ENCODE results near the gene ZDHHC22. TPM values are rescaled to one million over a fixed set of nuclear protein-coding genes. Genes with fewer than 3 reads are reported as not detected.

ZDHHC22 gene
- total RNA-seq, 1 experiment from 2014 or later = 11.3 TPM

DNA sequence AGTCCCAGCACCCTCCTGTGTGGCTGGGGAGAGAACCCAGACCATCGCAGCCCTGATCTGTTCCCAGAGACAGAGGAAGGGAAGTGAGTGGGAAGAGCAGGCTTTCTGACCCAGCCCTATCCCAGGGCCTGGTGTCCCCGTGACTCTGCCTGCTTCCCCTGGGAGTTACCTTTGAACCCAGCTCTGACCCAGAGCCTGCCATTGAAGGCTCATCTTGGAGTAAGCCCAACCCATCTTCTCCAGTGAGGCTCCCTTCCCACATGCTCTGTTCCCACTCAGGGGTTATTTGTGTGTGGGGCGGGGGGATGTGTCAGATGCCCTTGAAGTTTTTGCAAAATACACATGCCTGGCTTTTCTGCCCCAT, 46.0 kb upstream of the ZDHHC22 start:
- no peak overlapping the region; the same call in 1 of the 2 replicates for H3K14ac ChIP-seq (ENCODE audit: insufficient read depth, low read length)
- no peak overlapping the region for H2BK20ac ChIP-seq (ENCODE audit: low read depth, low read length, poor library complexity, severe bottlenecking)
- no peak overlapping the region for H3K27ac Mint-ChIP-seq
- H3K27ac ChIP-seq (ENCODE audit: insufficient read length, low read depth, low read length) = no peak overlapping the region
- WGBS (ENCODE audit: extremely low coverage, insufficient read length, low lambda C conversion rate) = no CpG with 5 or more reads among the region's 3 CpGs
- no peak overlapping the region for H2BK12ac ChIP-seq (ENCODE audit: insufficient read length, low read depth, low read length)
- H4K91ac ChIP-seq (ENCODE audit: insufficient read length, low read depth, low read length) = no peak overlapping the region
- TF ChIP-seq, protein P1, sequence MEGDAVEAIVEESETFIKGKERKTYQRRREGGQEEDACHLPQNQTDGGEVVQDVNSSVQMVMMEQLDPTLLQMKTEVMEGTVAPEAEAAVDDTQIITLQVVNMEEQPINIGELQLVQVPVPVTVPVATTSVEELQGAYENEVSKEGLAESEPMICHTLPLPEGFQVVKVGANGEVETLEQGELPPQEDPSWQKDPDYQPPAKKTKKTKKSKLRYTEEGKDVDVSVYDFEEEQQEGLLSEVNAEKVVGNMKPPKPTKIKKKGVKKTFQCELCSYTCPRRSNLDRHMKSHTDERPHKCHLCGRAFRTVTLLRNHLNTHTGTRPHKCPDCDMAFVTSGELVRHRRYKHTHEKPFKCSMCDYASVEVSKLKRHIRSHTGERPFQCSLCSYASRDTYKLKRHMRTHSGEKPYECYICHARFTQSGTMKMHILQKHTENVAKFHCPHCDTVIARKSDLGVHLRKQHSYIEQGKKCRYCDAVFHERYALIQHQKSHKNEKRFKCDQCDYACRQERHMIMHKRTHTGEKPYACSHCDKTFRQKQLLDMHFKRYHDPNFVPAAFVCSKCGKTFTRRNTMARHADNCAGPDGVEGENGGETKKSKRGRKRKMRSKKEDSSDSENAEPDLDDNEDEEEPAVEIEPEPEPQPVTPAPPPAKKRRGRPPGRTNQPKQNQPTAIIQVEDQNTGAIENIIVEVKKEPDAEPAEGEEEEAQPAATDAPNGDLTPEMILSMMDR (conservative IDR thresholded peaks at IDR 0.05) = no peak
- H3K23me2 ChIP-seq (ENCODE audit: insufficient read length, low read depth, low read length, poor library complexity, severe bottlenecking) = no peaks in the 10 kb centered on the region
- H3K4ac ChIP-seq (ENCODE audit: low read depth, low read length) = no peak overlapping the region
- H3K18ac ChIP-seq (ENCODE audit: insufficient read length, low read depth, low read length) = no peak overlapping the region
- DNase-seq = no peak
- H3K36me3 Mint-ChIP-seq (ENCODE audit: insufficient read depth in 1 of 3, low read depth in 3 of 3) = no peaks in the 10 kb centered on the region; a peak in 1 of 7 replicates
- no peak overlapping the region for H2BK15ac ChIP-seq (ENCODE audit: low read depth, low read length)
- no peak overlapping the region for H3K4me2 ChIP-seq (ENCODE audit: insufficient read depth, insufficient read length, low read length)
- H2BK5ac ChIP-seq (ENCODE audit: insufficient read length, low read length) = no peak overlapping the region
- no peak overlapping the region for H3K4me3 Mint-ChIP-seq
- H3K56ac ChIP-seq (ENCODE audit: insufficient read length, low read depth, low read length) = no peak overlapping the region
- H3K27me3 Mint-ChIP-seq (ENCODE audit: low read depth) = peaks cover 6% of the 10 kb centered on the region
- no peak overlapping the region for H2AK5ac ChIP-seq (ENCODE audit: insufficient read length, low read length)
- peaks cover 14 to 19% of the 10 kb centered on the region in 2 experiments for H3K4me1 Mint-ChIP-seq
- H3K9ac ChIP-seq (ENCODE audit: extremely low read depth, insufficient read length, low read length) = no peak overlapping the region
- no peaks in the 10 kb centered on the region for H3K27me3 ChIP-seq (ENCODE audit: insufficient read depth, low read length)
- no peak overlapping the region for H2AFZ ChIP-seq (ENCODE audit: low read length)
- H3K79me1 ChIP-seq (ENCODE audit: insufficient read depth, low read depth, low read length, poor library complexity, severe bottlenecking) = no peaks in the 10 kb centered on the region
- no peaks in the 10 kb centered on the region for H3K9me3 ChIP-seq (ENCODE audit: control insufficient read depth, low read depth, low read length)
- H4K20me1 ChIP-seq (ENCODE audit: control insufficient read depth, insufficient read depth, insufficient read length) = no peaks in the 10 kb centered on the region
- H3K9me3 Mint-ChIP-seq = no peaks in the 10 kb centered on the region
- H3K4me1 ChIP-seq (ENCODE audit: insufficient read depth, low read length) = no peaks in the 10 kb centered on the region
- H3T11ph ChIP-seq (ENCODE audit: low read length) = no peak overlapping the region
- H4K5ac ChIP-seq (ENCODE audit: insufficient read length, low read depth, low read length) = no peak overlapping the region
- H2BK120ac ChIP-seq (ENCODE audit: low read depth, low read length, poor library complexity, severe bottlenecking) = no peak overlapping the region
- no peak overlapping the region for H4K8ac ChIP-seq (replicated peaks; ENCODE audit: insufficient read length, low read depth, low read length)
- H3K23ac ChIP-seq (ENCODE audit: insufficient read length, low read depth, low read length) = no peak overlapping the region
- no peaks in the 10 kb centered on the region for H3K79me2 ChIP-seq (ENCODE audit: insufficient read depth, low read length)

Data from H9 (cell line).